B cell (primary cell): ENCODE results near the gene TBX20. TPM values are rescaled to one million over a fixed set of nuclear protein-coding genes. Genes with fewer than 3 reads are reported as not detected.

ENCODE experiments used
- ATAC-seq: fragments of 200-7000 bp; cut with Tn5 transposase; one replicate; pipeline ENCODE4 v1.10.0; 2021; ENCODE audit warnings: low read depth, mild to moderate bottlenecking, moderate number of reproducible peaks, moderate library complexity
- CTCF ChIA-PET: fragments of 350-600 bp; sonication (Branson Sonifier 250); formaldehyde crosslinking; loops from one replicate; lab custom pipeline; 2021; ENCODE audit warnings: antibody characterized with exemption, inconsistent platforms; lab: Charles Lee
- POLR2A ChIA-PET: fragments of 350-600 bp; sonication (Branson Sonifier 250); formaldehyde crosslinking; loops from one replicate; lab custom pipeline; 2021; ENCODE audit warnings: antibody characterized with exemption; lab: Charles Lee
- DNase-seq: peaks from one replicate; pipeline ENCODE4 v3.0.0; 2013
- H2AFZ ChIP-seq: 2 replicates; pipeline ENCODE4 v1.6.1; 2012; ENCODE audit warnings: mild to moderate bottlenecking, low read depth, low read length; ENCODE audit not compliant: insufficient read depth, poor library complexity, severe bottlenecking
- H3K27ac ChIP-seq, 2 donors: 1 replicate in 1 of 2; 2 replicates in 1 of 2; pipeline ENCODE4 v1.5.1; 2012 to 2013; ENCODE audit warnings: low read length in 2 of 2, mild to moderate bottlenecking in 2 of 2, moderate library complexity in 1 of 2
- H3K27me3 ChIP-seq, 4 experiments: fragments of 200-600 bp in 1 of 4; sonication (generic) in 1 of 4; replicated peaks in 1 of 4; 1 replicate in 2 of 4; 2 replicates in 2 of 4; pipeline versions ENCODE4 v1.6.1 to v1.7.0; 2013 to 2016; ENCODE audit warnings: low read length in 3 of 4, mild to moderate bottlenecking in 2 of 4, mixed read lengths in 1 of 4, moderate library complexity in 1 of 4; ENCODE audit not compliant: insufficient read depth in 4 of 4, control insufficient read depth in 3 of 4; ENCODE audit errors: control extremely low read depth in 1 of 4
- H3K36me3 ChIP-seq, 2 experiments: replicated peaks in 1 of 2; 1 replicate in 1 of 2; 2 replicates in 1 of 2; pipeline versions ENCODE4 v1.6.1 to v1.7.1; 2013; ENCODE audit warnings: low read length in 1 of 2; ENCODE audit not compliant: insufficient read depth in 2 of 2, control insufficient read depth in 1 of 2; ENCODE audit errors: control extremely low read depth in 1 of 2, extremely low read depth in 1 of 2
- H3K4me1 ChIP-seq, 2 donors: fragments of 200-600 bp in 1 of 2; sonication (generic) in 1 of 2; 1 replicate in 1 of 2; 2 replicates in 1 of 2; pipeline versions ENCODE4 v1.5.1 to v1.6.1; 2013 to 2017; ENCODE audit warnings: low read length in 2 of 2; ENCODE audit not compliant: control insufficient read depth in 2 of 2, insufficient read depth in 2 of 2
- H3K4me2 ChIP-seq: replicated peaks from 2 replicates; pipeline ENCODE3; 2012; ENCODE audit warnings: mild to moderate bottlenecking, low read depth, low read length; ENCODE audit not compliant: poor library complexity, severe bottlenecking
- H3K4me3 ChIP-seq, 5 experiments: fragments of 200-600 bp in 1 of 5; sonication (generic) in 1 of 5; 1 replicate in 3 of 5; 2 replicates in 2 of 5; pipeline versions ENCODE4 v1.5.1 to v1.7.0; 2011 to 2016; ENCODE audit warnings: low read length in 4 of 5, mild to moderate bottlenecking in 4 of 5, low read depth in 2 of 5, control low read depth in 1 of 5, moderate library complexity in 1 of 5; ENCODE audit not compliant: insufficient read depth in 1 of 5; ENCODE audit errors: control extremely low read depth in 1 of 5, extremely low read depth in 1 of 5
- H3K79me2 ChIP-seq: fragments of 200-600 bp; sonication (generic); one replicate; pipeline ENCODE4 v1.6.0; 2016; ENCODE audit warnings: low read length; ENCODE audit not compliant: control insufficient read depth, insufficient read depth
- H3K9ac ChIP-seq: fragments of 200-600 bp; sonication (generic); 2 replicates; pipeline ENCODE4 v1.6.1; 2017; ENCODE audit warnings: mild to moderate bottlenecking, low read length, moderate library complexity
- H3K9me3 ChIP-seq, 3 donors: one replicate each; pipeline versions ENCODE4 v1.6.1 to v1.7.1; 2013; ENCODE audit warnings: low read length in 2 of 3; ENCODE audit not compliant: control insufficient read depth in 2 of 3, insufficient read depth in 1 of 3; ENCODE audit errors: control extremely low read depth in 1 of 3
- H4K20me1 ChIP-seq: 2 replicates; pipeline ENCODE4 v1.6.0; 2012; ENCODE audit warnings: mild to moderate bottlenecking, low read length; ENCODE audit not compliant: insufficient read depth, control insufficient read depth, poor library complexity, severe bottlenecking
- H3K27ac Mint-ChIP-seq: one replicate; pipeline ENCODE4 v1.8.0; 2021; ENCODE audit warnings: mixed read lengths
- H3K27me3 Mint-ChIP-seq: one replicate; pipeline ENCODE4 v1.8.0; 2021; ENCODE audit warnings: mixed read lengths
- H3K4me1 Mint-ChIP-seq: one replicate; pipeline ENCODE4 v1.8.0; 2021; ENCODE audit warnings: mixed read lengths
- H3K4me3 Mint-ChIP-seq: one replicate; pipeline ENCODE4 v1.8.0; 2021; ENCODE audit warnings: mixed read lengths
- H3K9me3 Mint-ChIP-seq: one replicate; pipeline ENCODE4 v1.8.0; 2022; ENCODE audit warnings: mixed read lengths; ENCODE audit not compliant: insufficient read depth
- CTCF ChIP-seq: fragments of 200-600 bp; IDR thresholded peaks from one replicate; pipeline ENCODE4 v1.8.0; 2022; ENCODE audit warnings: antibody characterized with exemption, mild to moderate bottlenecking
- EZH2 ChIP-seq: IDR thresholded peaks from 2 replicates; pipeline ENCODE4 v1.6.1; 2012; ENCODE audit warnings: borderline replicate concordance, low read depth, mild to moderate bottlenecking, moderate library complexity, low read length; ENCODE audit not compliant: insufficient read depth, poor library complexity, severe bottlenecking
- WGBS: methylation state at CpG from one replicate; pipeline ENCODE4 v1.1.5; 2013; ENCODE audit warnings: missing lambda C conversion rate; ENCODE audit not compliant: insufficient coverage; 5-methylcytosine and 5-hydroxymethylcytosine counted together
- intact Hi-C: fragments of 100-400 bp; cut with micrococcal nuclease; formaldehyde crosslinking; loops from one replicate; pipeline ENCODE4 v1.10.0; 2022
- polyA plus RNA-seq: library from polyadenylated mRNA; depleted of rRNA; stranded (reverse); fragments of >200 nt; gene quantifications from 2 replicates; pipeline ENCODE4 v1.2.3, GENCODE V29; 2012
- total RNA-seq, 2 donors: library from RNA; stranded (reverse); fragments of 120-200 nt in 1 of 2; gene quantifications; 1 replicate in 1 of 2; 2 replicates in 1 of 2; pipeline versions ENCODE4 v1.2.3 to v1.2.4, GENCODE V29; 2013 to 2022

TBX20 gene
- total and polyA plus RNA-seq, 2 donors (not counting 1 experiment from before 2014, with no cell fraction given): 0.25 TPM; not detected in 1

DNA sequence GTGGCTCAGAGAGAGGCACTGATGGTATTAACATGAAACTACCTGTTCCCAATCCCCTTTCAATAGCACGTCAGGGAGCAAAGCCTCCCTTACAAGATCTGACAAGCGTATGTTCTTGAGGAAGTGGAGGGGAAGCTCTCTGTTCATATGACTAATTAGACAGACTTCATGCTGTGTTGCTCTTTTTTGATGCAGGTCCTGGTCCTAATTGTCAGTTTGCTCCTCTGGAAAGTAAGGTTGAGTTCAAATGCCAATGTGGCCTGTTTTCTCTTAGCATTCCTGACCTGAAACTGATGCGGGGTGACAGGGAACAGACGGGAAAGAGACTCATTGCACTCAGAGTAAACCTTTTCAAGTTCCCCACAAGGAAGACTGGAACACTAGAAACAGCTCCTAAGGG, 27.0 kb upstream of the TBX20 start:
- Histone ChIP-seq H2AFZ (no peak overlapping the region), H3K4me2 (no peak overlapping the region), H3K27me3 (peaks cover 0 to 5% (median 2%) of the 10 kb centered on the region in 4 experiments), H3K9me3 (no peaks in the 10 kb centered on the region), H3K4me3 (no peak overlapping the region), H4K20me1 (no peaks in the 10 kb centered on the region), H3K9ac (no peak overlapping the region), H3K4me1 (no peaks in the 10 kb centered on the region), H3K27ac (no peak overlapping the region), H3K36me3 (no peaks in the 10 kb centered on the region), H3K79me2 (no peaks in the 10 kb centered on the region)
- intact Hi-C loops: no loop called here
- 78% methylated on average over 2 of the region's 4 CpGs for WGBS
- H3K9me3 Mint-ChIP-seq: no peaks in the 10 kb centered on the region
- H3K4me3 Mint-ChIP-seq: no peak overlapping the region
- H3K27ac Mint-ChIP-seq: no peak overlapping the region
- ChIA-PET POLR2A (no interaction called here), CTCF (no interaction called here)
- ATAC-seq (no peak), DNase-seq (no peak)
- TF ChIP-seq EZH2: no peak
- TF ChIP-seq CTCF: no peak
- H3K27me3 Mint-ChIP-seq: peaks cover 36% of the 10 kb centered on the region
- no peaks in the 10 kb centered on the region for H3K4me1 Mint-ChIP-seq

DNA sequence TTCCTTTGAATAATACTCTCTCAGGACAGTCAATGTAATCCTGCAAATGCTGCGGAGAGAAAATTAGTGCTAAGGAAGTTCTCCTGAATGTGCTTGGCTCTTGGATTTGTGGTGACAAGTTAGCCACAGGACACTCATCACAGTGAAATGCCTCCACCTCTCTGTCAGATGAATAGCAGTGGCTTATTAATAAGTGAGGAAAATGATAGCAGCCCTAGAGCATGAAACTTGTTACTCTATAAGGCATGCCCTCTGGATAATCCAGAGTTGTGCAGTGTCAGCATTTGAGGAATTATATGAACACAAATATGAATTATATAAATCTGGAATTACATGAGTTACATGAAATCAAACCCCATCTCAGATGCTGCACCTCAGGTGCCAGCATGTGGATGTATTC, 23.5 kb upstream of the TBX20 start:
- Histone ChIP-seq H3K4me1 (no peaks in the 10 kb centered on the region), H3K9ac (no peak overlapping the region), H2AFZ (no peak overlapping the region), H3K4me3 (no peak overlapping the region), H3K4me2 (no peak overlapping the region), H3K36me3 (no peaks in the 10 kb centered on the region), H4K20me1 (no peaks in the 10 kb centered on the region), H3K27ac (no peak overlapping the region), H3K79me2 (no peaks in the 10 kb centered on the region), H3K9me3 (no peaks in the 10 kb centered on the region), H3K27me3 (no peaks in the 10 kb centered on the region)
- no peak for TF ChIP-seq CTCF
- no peak for TF ChIP-seq EZH2
- H3K9me3 Mint-ChIP-seq: no peaks in the 10 kb centered on the region
- no peak for ATAC-seq
- CTCF ChIA-PET: no interaction called here
- WGBS: no CpG with 5 or more reads among the region's 1 CpG
- no peak overlapping the region for H3K4me3 Mint-ChIP-seq
- no peak for DNase-seq
- intact Hi-C loops: no loop called here
- H3K27me3 Mint-ChIP-seq: peaks cover 44% of the 10 kb centered on the region
- H3K4me1 Mint-ChIP-seq: no peaks in the 10 kb centered on the region
- POLR2A ChIA-PET: no interaction called here
- H3K27ac Mint-ChIP-seq: no peak overlapping the region
